NT2/D1 (cell line): ENCODE data around the gene PBOV1.

Experiments used
- SUZ12 ChIP-seq: IDR thresholded peaks from 2 replicates; pipeline ENCODE4 v1.6.1; 2011; ENCODE audit not compliant: insufficient read length, insufficient read depth; ENCODE audit errors: extremely low read depth
- ZNF274 ChIP-seq: IDR thresholded peaks from 2 replicates; pipeline ENCODE4 v1.6.1; 2011; ENCODE audit warnings: mild to moderate bottlenecking, low read depth, low read length

DNA sequence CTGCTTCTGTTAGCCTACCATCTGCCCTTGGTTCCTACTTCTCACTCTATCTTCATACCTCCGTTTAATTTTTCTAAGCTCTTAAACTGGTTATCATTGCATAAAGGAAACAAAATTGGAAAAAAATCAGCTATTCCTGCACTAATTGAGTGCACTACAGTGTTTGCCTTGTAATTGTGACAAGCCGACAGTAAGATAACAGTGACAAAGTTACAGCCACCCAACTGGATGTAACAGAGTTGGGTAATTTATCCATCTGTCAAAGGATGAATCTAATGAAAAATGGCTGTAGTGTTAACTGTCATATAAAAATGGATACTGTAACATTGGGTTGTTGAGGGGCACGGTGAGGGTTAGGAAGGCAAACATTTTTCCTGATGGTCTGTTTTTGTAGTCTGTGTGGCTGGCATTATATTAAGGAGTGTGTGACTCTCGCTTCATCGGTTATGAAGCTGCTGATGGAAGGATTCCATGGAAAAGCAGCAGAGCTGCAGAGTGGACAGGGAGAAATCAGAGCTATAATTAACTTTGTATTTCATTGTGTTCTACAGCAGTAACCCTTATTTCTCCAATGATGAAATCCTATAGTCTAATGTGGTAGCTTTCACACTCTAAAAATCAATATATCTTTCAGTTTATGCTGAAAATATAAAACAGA, 12.7 kb downstream of the PBOV1 start:
- TF ChIP-seq ZNF274 (no peak), SUZ12 (no peak)
